H1 (cell line): Measurements from ENCODE around the gene SAMD4A. TPM values are rescaled to one million over a fixed set of nuclear protein-coding genes. Genes with fewer than 3 reads are reported as not detected.

Experiments used
- CTCF ChIA-PET: fragments of 300-600 bp; sonication (Branson Sonifier 250); formaldehyde crosslinking; loops from one replicate; lab custom pipeline; 2021; ENCODE audit not compliant: partially characterized antibody; lab: Charles Lee
- POLR2A ChIA-PET: fragments of 300-600 bp; sonication (Branson Sonifier 250); formaldehyde crosslinking; loops from one replicate; lab custom pipeline; 2021; ENCODE audit warnings: inconsistent platforms; ENCODE audit not compliant: partially characterized antibody; lab: Charles Lee
- DNase-seq, 2 experiments: peaks; one replicate each; pipeline versions ENCODE4 v3.0.0 to v3.0.0-alpha.2; 2010 to 2022; ENCODE audit warnings: low spot score in 2 of 2, low read depth in 1 of 2, mixed read lengths in 1 of 2
- FAIRE-seq: peaks from 2 replicates; lab custom pipeline; 2011; peaks lifted over from hg19 to GRCh38; lab: Jason Lieb, UNC
- H2AFZ ChIP-seq: 2 replicates; pipeline ENCODE4 v1.8.1; 2012; ENCODE audit warnings: low read length, inconsistent platforms
- H2AK5ac ChIP-seq: 2 replicates; pipeline ENCODE4 v1.6.1; 2013; ENCODE audit warnings: low read depth, low read length
- H2BK120ac ChIP-seq: replicated peaks from 2 replicates; pipeline ENCODE3; 2013; ENCODE audit warnings: low read depth, low read length, inconsistent platforms
- H2BK12ac ChIP-seq: 2 replicates; pipeline ENCODE4 v1.6.1; 2013; ENCODE audit warnings: low read depth, low read length
- H2BK15ac ChIP-seq: 2 replicates; pipeline ENCODE4 v1.6.1; 2013; ENCODE audit warnings: low read length
- H2BK20ac ChIP-seq: 2 replicates; pipeline ENCODE4 v1.6.1; 2013; ENCODE audit warnings: low read length
- H2BK5ac ChIP-seq: 2 replicates; pipeline ENCODE4 v1.6.1; 2013; ENCODE audit warnings: low read depth, low read length
- H3K14ac ChIP-seq: 2 replicates; pipeline ENCODE4 v1.6.1; 2013; ENCODE audit warnings: inconsistent platforms; ENCODE audit not compliant: insufficient read length
- H3K18ac ChIP-seq: 2 replicates; pipeline ENCODE4 v1.6.1; 2013; ENCODE audit warnings: low read length; ENCODE audit errors: extremely low read depth
- H3K23ac ChIP-seq: 2 replicates; pipeline ENCODE4 v1.6.1; 2013; ENCODE audit warnings: inconsistent platforms; ENCODE audit not compliant: insufficient read length
- H3K23me2 ChIP-seq: 2 replicates; pipeline ENCODE4 v1.6.1; 2013; ENCODE audit warnings: low read depth, low read length
- H3K27ac ChIP-seq: 2 replicates; pipeline ENCODE4 v1.6.1; 2011; ENCODE audit warnings: low read depth, low read length, inconsistent platforms
- H3K27me3 ChIP-seq, 4 experiments: replicated peaks in 1 of 4; 1 replicate in 1 of 4; 2 replicates in 3 of 4; pipeline versions ENCODE4 v1.6.1 to v1.8.1; 2011 to 2013; ENCODE audit warnings: low read length in 3 of 4, mild to moderate bottlenecking in 3 of 4, inconsistent platforms in 2 of 4, mixed read lengths in 2 of 4, moderate library complexity in 1 of 4; ENCODE audit not compliant: control insufficient read depth in 3 of 4, insufficient read depth in 3 of 4; ENCODE audit errors: extremely low read depth in 1 of 4
- H3K36me3 ChIP-seq, 4 experiments: 2 replicates each; pipeline versions ENCODE4 v1.6.1 to v1.8.1; 2011 to 2013; ENCODE audit warnings: mild to moderate bottlenecking in 4 of 4, low read length in 3 of 4, moderate library complexity in 2 of 4, control low read depth in 1 of 4, inconsistent platforms in 1 of 4; ENCODE audit not compliant: insufficient read depth in 4 of 4, control insufficient read depth in 2 of 4
- H3K4ac ChIP-seq: replicated peaks from 2 replicates; pipeline ENCODE3; 2013; ENCODE audit warnings: low read length, low read depth, mixed read lengths, inconsistent platforms; ENCODE audit not compliant: insufficient read length
- H3K4me1 ChIP-seq, 4 experiments: replicated peaks in 1 of 4; 1 replicate in 1 of 4; 2 replicates in 3 of 4; pipeline versions ENCODE4 v1.6.1 to v1.8.1; 2011 to 2013; ENCODE audit warnings: low read length in 3 of 4, inconsistent platforms in 2 of 4, mixed read lengths in 1 of 4; ENCODE audit not compliant: insufficient read depth in 4 of 4, control insufficient read depth in 3 of 4
- H3K4me2 ChIP-seq, 2 experiments: 2 replicates each; pipeline versions ENCODE4 v1.6.1 to v1.8.1; 2011 to 2013; ENCODE audit warnings: low read depth in 2 of 2, low read length in 2 of 2, control low read depth in 1 of 2, inconsistent platforms in 1 of 2, mild to moderate bottlenecking in 1 of 2; ENCODE audit not compliant: insufficient read depth in 1 of 2
- H3K4me3 ChIP-seq, 4 experiments: fragments of 200-600, 300-600 bp in 1 of 4; sonication (generic), shearing (Covaris generic), sonication (Bioruptor Twin) in 1 of 4; 2 replicates each; pipeline versions ENCODE4 v1.5.1 to v1.8.1; 2011 to 2016; ENCODE audit warnings: low read length in 4 of 4, low read depth in 3 of 4, control low read depth in 2 of 4, inconsistent platforms in 2 of 4, mild to moderate bottlenecking in 2 of 4, mixed read lengths in 1 of 4, moderate library complexity in 1 of 4; ENCODE audit not compliant: insufficient read depth in 2 of 4; ENCODE audit errors: extremely low read depth in 1 of 4
- H3K56ac ChIP-seq: replicated peaks from 2 replicates; pipeline ENCODE3; 2013; ENCODE audit warnings: low read depth, mild to moderate bottlenecking, mixed read lengths, low read length, inconsistent platforms; ENCODE audit not compliant: insufficient read length
- H3K79me1 ChIP-seq: 2 replicates; pipeline ENCODE4 v1.6.1; 2013; ENCODE audit warnings: low read depth, low read length, control low read depth
- H3K79me2 ChIP-seq, 2 experiments: 2 replicates each; pipeline versions ENCODE4 v1.6.1 to v1.8.1; 2012 to 2013; ENCODE audit warnings: low read length in 2 of 2, mild to moderate bottlenecking in 2 of 2, inconsistent platforms in 1 of 2; ENCODE audit not compliant: insufficient read depth in 2 of 2, control insufficient read depth in 1 of 2
- H3K9ac ChIP-seq, 4 experiments: replicated peaks in 1 of 4; 1 replicate in 1 of 4; 2 replicates in 3 of 4; pipeline versions ENCODE4 v1.6.1 to v1.8.1; 2011 to 2013; ENCODE audit warnings: low read depth in 3 of 4, low read length in 3 of 4, control low read depth in 2 of 4, mild to moderate bottlenecking in 2 of 4, moderate library complexity in 2 of 4, inconsistent platforms in 1 of 4; ENCODE audit errors: extremely low read depth in 1 of 4
- H3K9me3 ChIP-seq, 2 experiments: 2 replicates each; pipeline versions ENCODE4 v1.6.1 to v1.8.1; 2012 to 2013; ENCODE audit warnings: mild to moderate bottlenecking in 2 of 2, moderate library complexity in 2 of 2, control low read depth in 1 of 2, inconsistent platforms in 1 of 2, low read depth in 1 of 2, low read length in 1 of 2, mixed read lengths in 1 of 2; ENCODE audit not compliant: insufficient read depth in 2 of 2
- H4K20me1 ChIP-seq, 2 experiments: replicated peaks in 1 of 2; 2 replicates each; pipeline versions ENCODE3 to v1.8.1; 2011 to 2013; ENCODE audit warnings: inconsistent platforms in 2 of 2, low read length in 2 of 2, mild to moderate bottlenecking in 1 of 2; ENCODE audit not compliant: insufficient read depth in 2 of 2, control insufficient read depth in 1 of 2
- H4K5ac ChIP-seq: 2 replicates; pipeline ENCODE4 v1.6.1; 2013; ENCODE audit warnings: low read length, low read depth, mixed read lengths, inconsistent platforms; ENCODE audit not compliant: insufficient read length
- H4K8ac ChIP-seq: 2 replicates; pipeline ENCODE4 v1.8.0; 2013; ENCODE audit warnings: mild to moderate bottlenecking, moderate library complexity, low read length, inconsistent platforms; ENCODE audit not compliant: insufficient read depth; ENCODE audit errors: extremely low read depth
- H4K91ac ChIP-seq: replicated peaks from 2 replicates; pipeline ENCODE3; 2013; ENCODE audit warnings: low read length, mixed read lengths, inconsistent platforms; ENCODE audit not compliant: insufficient read length
- BCL11A ChIP-seq, 2 experiments: IDR thresholded peaks; one replicate each; pipeline ENCODE4 v1.6.1; 2011; ENCODE audit warnings: low read depth in 2 of 2, low read length in 2 of 2, mild to moderate bottlenecking in 2 of 2
- EP300 ChIP-seq, 2 experiments: IDR thresholded peaks; 1 replicate in 1 of 2; 2 replicates in 1 of 2; pipeline ENCODE4 v1.6.1; 2011 to 2012; ENCODE audit warnings: low read depth in 2 of 2, low read length in 2 of 2, mild to moderate bottlenecking in 2 of 2, borderline replicate concordance in 1 of 2, inconsistent platforms in 1 of 2, moderate library complexity in 1 of 2
- WGBS, 2 experiments: shearing (Covaris generic) in 1 of 2; methylation state at CpG; one replicate each; pipeline versions ENCODE4 v1.1.6 to v1.1.7; 2013 to 2015; ENCODE audit warnings: low lambda C conversion rate in 2 of 2, mixed read lengths in 2 of 2, inconsistent platforms in 1 of 2, low coverage in 1 of 2, missing lambda C conversion rate in 1 of 2; ENCODE audit not compliant: insufficient replicate concordance in 2 of 2, insufficient coverage in 1 of 2, insufficient read length in 1 of 2; ENCODE audit errors: extremely low coverage in 1 of 2, missing lambda C conversion rate in 1 of 2; 5-methylcytosine and 5-hydroxymethylcytosine counted together
- polyA plus RNA-seq, 7 experiments: library from polyadenylated mRNA; depleted of rRNA in 3 of 7; stranded (reverse) in 5 of 7; unstranded in 2 of 7; fragments of >200 nt in 5 of 7; fragments of 200-250 nt in 2 of 7; gene quantifications; 1 replicate in 5 of 7; 2 replicates in 1 of 7; 4 replicates in 1 of 7; pipeline versions ENCODE4 v1.2.1 to v1.2.3, GENCODE V29; 2011 to 2013; ENCODE audit warnings: missing spikeins in 2 of 7, mixed read lengths in 2 of 7
- total RNA-seq: library from RNA; stranded (reverse); fragmentation: NEBNext Ultra II Directional; extraction: Animal tissue kit (Norgen Biotek cat#: 25700); gene quantifications from 2 replicates; pipeline ENCODE4 v1.2.1, GENCODE V29; 2021

The SAMD4A gene
- total and polyA plus RNA-seq, 2 of the 8 experiments (the other 6 are each of a cell fraction or from before 2014, with no cell fraction given), result 2.4 to 12.3 TPM

DNA sequence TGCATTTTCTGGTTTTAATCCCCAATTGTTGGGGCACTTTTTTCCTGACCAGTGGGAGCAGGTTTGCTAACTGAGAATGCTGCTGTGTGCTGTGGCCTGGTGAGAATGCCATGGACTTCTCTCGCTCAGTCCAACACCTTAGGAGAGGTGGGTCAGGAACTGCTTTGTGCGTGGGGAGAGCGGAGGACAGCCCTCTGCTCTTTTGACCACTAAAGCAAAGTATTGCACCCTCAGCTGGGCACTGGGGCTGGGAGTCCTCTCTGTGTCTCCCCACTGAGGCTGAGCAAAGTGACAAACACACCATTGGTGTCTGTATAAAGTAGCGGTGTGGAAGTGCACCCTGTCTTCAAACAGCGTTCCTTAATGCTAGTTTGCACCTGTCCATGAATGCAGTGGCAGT, 136.2 kb downstream of the SAMD4A start:
- no peak overlapping the region for H3K18ac ChIP-seq
- no peak overlapping the region for H2BK12ac ChIP-seq
- no peak overlapping the region for H3K4me3 ChIP-seq
- H3K36me3 ChIP-seq, result no peaks in the 10 kb centered on the region; a peak in 1 of 8 replicates
- no peak overlapping the region for H2BK120ac ChIP-seq
- DNase-seq (no peak), FAIRE-seq (no peak)
- no peak overlapping the region for H3K23ac ChIP-seq
- H2AFZ ChIP-seq, result no peak overlapping the region
- no peaks in the 10 kb centered on the region for H4K20me1 ChIP-seq
- H2AK5ac ChIP-seq, result no peak overlapping the region
- H4K5ac ChIP-seq, result no peak overlapping the region
- TF ChIP-seq BCL11A (IDR thresholded peaks at IDR 0.05; ENCODE audit: low read depth in 2 of 2, low read length in 2 of 2) (no peak), EP300 (IDR thresholded peaks at IDR 0.05; ENCODE audit: borderline replicate concordance in 1 of 2, low read depth in 2 of 2, low read length in 2 of 2) (no peak)
- no peak overlapping the region for H3K4ac ChIP-seq
- ChIA-PET POLR2A (no interaction called here), CTCF (interaction anchor here (0.6 to 5.4 kb wide), 4 partner anchors 12 to 60 kb away, joined by 3 to 26 read pairs (median 6); no protein-coding TSS in a partner anchor)
- no peak overlapping the region for H4K91ac ChIP-seq
- H3K9ac ChIP-seq, result no peak overlapping the region; a peak in 1 of 7 replicates
- no peaks in the 10 kb centered on the region for H3K27me3 ChIP-seq
- H3K79me1 ChIP-seq, result no peaks in the 10 kb centered on the region; the same call in 1 of the 2 replicates
- no peak overlapping the region for H3K14ac ChIP-seq
- H3K4me1 ChIP-seq, result peaks cover 0 to 8% (median 0%) of the 10 kb centered on the region in 4 experiments; a peak in 1 of 7 replicates
- no peaks in the 10 kb centered on the region for H3K79me2 ChIP-seq
- no peak overlapping the region for H2BK15ac ChIP-seq
- no peak overlapping the region for H2BK20ac ChIP-seq
- 91% methylated on average over 5 of the region's 5 CpGs; no CpG with 5 or more reads in 1 of the 2 experiments for WGBS, 2 experiments
- H3K9me3 ChIP-seq, result no peaks in the 10 kb centered on the region
- peak overlapping the region; percentile 26; the same call in 1 of the 2 replicates for H4K8ac ChIP-seq
- no peak overlapping the region for H3K27ac ChIP-seq
- no peak overlapping the region for H3K56ac ChIP-seq
- H3K4me2 ChIP-seq, result no peak overlapping the region
- no peaks in the 10 kb centered on the region for H3K23me2 ChIP-seq
- no peak overlapping the region for H2BK5ac ChIP-seq
